PC-3 (cell line): ENCODE results near the gene PHRF1. TPM values are rescaled to one million over a fixed set of nuclear protein-coding genes. Genes with fewer than 3 reads are reported as not detected.

Experiments
- ATAC-seq: fragments of 200-7000 bp; cut with Tn5 transposase; 2 replicates; pipeline ENCODE4 v1.9.1; 2020; ENCODE audit warnings: mild to moderate bottlenecking, moderate library complexity
- BruUV-seq: library from RNA; stranded (reverse); fragments of 400-500 nt; replicated peaks from 2 replicates; lab custom pipeline; 2021; lab: Mats Ljungman, UMichigan
- CTCF ChIA-PET: fragments of 300-600 bp; sonication (Branson Sonifier 250); formaldehyde crosslinking; loops from one replicate; lab custom pipeline; 2022; ENCODE audit warnings: antibody characterized with exemption; lab: Charles Lee
- POLR2A ChIA-PET: fragments of 300-600 bp; sonication (Branson Sonifier 250); formaldehyde crosslinking; loops from one replicate; lab custom pipeline; 2022; ENCODE audit warnings: antibody characterized with exemption; ENCODE audit not compliant: unreplicated experiment; lab: Charles Lee
- DNase-seq: peaks from one replicate; pipeline ENCODE4 v3.0.0-alpha.2; 2015
- H2AFZ ChIP-seq: fragments of 300-600 bp; sonication (generic); 2 replicates; pipeline ENCODE4 v1.6.0; 2016; ENCODE audit warnings: antibody characterized with exemption, low read length
- H3F3A ChIP-seq: fragments of 300-600 bp; sonication (generic); one replicate; pipeline ENCODE4 v1.6.0; 2017; ENCODE audit warnings: antibody characterized with exemption, low read length, control low read depth, mild to moderate bottlenecking; ENCODE audit not compliant: unreplicated experiment
- H3K27ac ChIP-seq: fragments of 300-600 bp; sonication (generic); 2 replicates; pipeline ENCODE4 v1.5.1; 2016; ENCODE audit warnings: mild to moderate bottlenecking, low read length
- H3K27me3 ChIP-seq: fragments of 300-600 bp; sonication (generic); 2 replicates; pipeline ENCODE4 v1.6.1; 2016; ENCODE audit warnings: low read length, mixed read lengths
- H3K36me3 ChIP-seq: fragments of 300-600 bp; sonication (generic); 2 replicates; pipeline ENCODE4 v1.6.1; 2016; ENCODE audit warnings: low read depth, mixed run types, low read length, mixed read lengths
- H3K4me1 ChIP-seq: fragments of 300-600 bp; sonication (generic); 2 replicates; pipeline ENCODE4 v1.5.1; 2016; ENCODE audit warnings: low read length; ENCODE audit not compliant: insufficient read depth
- H3K4me2 ChIP-seq: fragments of 300-600 bp; sonication (generic); 2 replicates; pipeline ENCODE4 v1.6.0; 2016; ENCODE audit warnings: low read length
- H3K4me3 ChIP-seq: fragments of 300-600 bp; sonication (generic); 2 replicates; pipeline ENCODE4 v1.5.1; 2016; ENCODE audit warnings: mild to moderate bottlenecking, low read length, mixed read lengths
- H3K79me2 ChIP-seq: fragments of 300-600 bp; sonication (generic); 2 replicates; pipeline ENCODE4 v1.6.1; 2017; ENCODE audit warnings: low read length, mixed read lengths
- H3K9ac ChIP-seq: fragments of 300-600 bp; sonication (generic); 2 replicates; pipeline ENCODE4 v1.6.0; 2016; ENCODE audit warnings: mild to moderate bottlenecking, low read length
- H3K9me2 ChIP-seq: fragments of 300-600 bp; sonication (generic); replicated peaks from 2 replicates; pipeline ENCODE4 v1.6.1; 2016; ENCODE audit warnings: mixed run types, low read length, mixed read lengths
- H3K9me3 ChIP-seq: fragments of 300-600 bp; sonication (generic); 2 replicates; pipeline ENCODE4 v1.6.1; 2016; ENCODE audit warnings: low read length, mixed read lengths
- H4K20me1 ChIP-seq: fragments of 300-600 bp; sonication (generic); 2 replicates; pipeline ENCODE4 v1.6.1; 2016; ENCODE audit warnings: low read length, mixed read lengths
- CTCF ChIP-seq: fragments of 300-600 bp; sonication (generic); conservative IDR thresholded peaks from 2 replicates; pipeline ENCODE4 v1.5.1; 2017; ENCODE audit warnings: antibody characterized with exemption, low read depth, mild to moderate bottlenecking, low read length
- EZH2 ChIP-seq: fragments of 300-600 bp; sonication (generic); IDR thresholded peaks from one replicate; pipeline ENCODE4 v1.6.1; 2017; ENCODE audit warnings: antibody characterized with exemption, mild to moderate bottlenecking, low read length; ENCODE audit not compliant: unreplicated experiment
- EZH2phosphoT487 ChIP-seq: fragments of 300-600 bp; sonication (generic); IDR thresholded peaks from 2 replicates; pipeline ENCODE4 v1.6.1; 2018; ENCODE audit warnings: mild to moderate bottlenecking, antibody characterized with exemption, low read length, borderline replicate concordance
- intact Hi-C: fragments of 100-400 bp; cut with micrococcal nuclease; formaldehyde crosslinking; loops from 2 replicates; pipeline ENCODE4 v1.9.0; 2023
- total RNA-seq: library from RNA; depleted of rRNA; stranded (reverse); fragments of >200 nt; gene quantifications from 2 replicates; pipeline ENCODE4 v1.2.3, GENCODE V29; 2014

Gene PHRF1
- total RNA-seq, 1 experiment from 2014 or later, result 41.4 TPM

GRCh38 chr11:620935-621814, 44.9 kb downstream of the PHRF1 start:
- Histone ChIP-seq H3K79me2 (no peaks in the 10 kb centered on the region), H3K27me3 (no peaks in the 10 kb centered on the region), H3K4me2 (no peak overlapping the region), H3K27ac (no peak overlapping the region), H3K9me3 (no peaks in the 10 kb centered on the region), H3F3A (no peaks in the 10 kb centered on the region), H3K9ac (no peak overlapping the region), H3K4me3 (no peak overlapping the region), H4K20me1 (no peaks in the 10 kb centered on the region), H2AFZ (no peak overlapping the region), H3K36me3 (no peaks in the 10 kb centered on the region), H3K9me2 (no peaks in the 10 kb centered on the region), H3K4me1 (peaks cover 10% of the 10 kb centered on the region; the same call in 1 of the 2 replicates)
- DNase-seq (no peak), ATAC-seq (no peak)
- no TSS peak for BruUV-seq
- CTCF ChIA-PET, result no interaction called here
- intact Hi-C loops, result no loop called here
- no peak for TF ChIP-seq CTCF
- POLR2A ChIA-PET, result no interaction called here

- BruUV-seq, result no TSS peak
- ATAC-seq (no peak), DNase-seq (no peak)
- POLR2A ChIA-PET, result no interaction called here
- Histone ChIP-seq H3K9me3 (no peaks in the 10 kb centered on the region), H3K79me2 (no peaks in the 10 kb centered on the region), H3K27me3 (no peaks in the 10 kb centered on the region), H3K4me3 (no peak overlapping the region), H3K36me3 (no peaks in the 10 kb centered on the region), H3K4me1 (peaks cover 7% of the 10 kb centered on the region; the same call in 1 of the 2 replicates), H3K27ac (no peak overlapping the region), H3K4me2 (no peak overlapping the region), H3K9me2 (no peaks in the 10 kb centered on the region), H4K20me1 (no peaks in the 10 kb centered on the region), H3K9ac (no peak overlapping the region), H2AFZ (no peak overlapping the region), H3F3A (no peaks in the 10 kb centered on the region)
- intact Hi-C loops, result no loop called here
- no peak for TF ChIP-seq EZH2phosphoT487
- TF ChIP-seq CTCF, result no peak
- no peak for TF ChIP-seq EZH2
- CTCF ChIA-PET, result no interaction called here
Observed at GRCh38 chr11:621838-622237, 45.6 kb downstream of the PHRF1 start.

- H2AFZ ChIP-seq, result no peak overlapping the region
- no peaks in the 10 kb centered on the region for H3K9me2 ChIP-seq
- H3K4me3 ChIP-seq, result no peak overlapping the region
- peaks cover 7% of the 10 kb centered on the region; the same call in 1 of the 2 replicates for H3K4me1 ChIP-seq
- ATAC-seq (no peak), DNase-seq (no peak)
- H3K27ac ChIP-seq, result no peak overlapping the region
- ChIA-PET CTCF (no interaction called here), POLR2A (no interaction called here)
- H3F3A ChIP-seq, result no peaks in the 10 kb centered on the region
- H3K9ac ChIP-seq, result no peak overlapping the region
- no peak overlapping the region for H3K4me2 ChIP-seq
- H3K9me3 ChIP-seq, result no peaks in the 10 kb centered on the region
- no peaks in the 10 kb centered on the region for H4K20me1 ChIP-seq
- no peaks in the 10 kb centered on the region for H3K36me3 ChIP-seq
- H3K27me3 ChIP-seq, result no peaks in the 10 kb centered on the region
- no peaks in the 10 kb centered on the region for H3K79me2 ChIP-seq
- TF ChIP-seq EZH2phosphoT487 (no peak), EZH2 (no peak), CTCF (no peak)
- intact Hi-C loops, result no loop called here
- BruUV-seq, result no TSS peak
Observed at GRCh38 chr11:623349-623869, 47.1 kb downstream of the PHRF1 start.
